SK-N-MC (cell line): ENCODE measurements around the gene CMTM2.

Experiments used
- EZH2 ChIP-seq: fragments of 200-600 bp; sonication (generic); IDR thresholded peaks from one replicate; pipeline ENCODE4 v1.6.1; 2017; ENCODE audit warnings: antibody characterized with exemption
- FOXP2 ChIP-seq: optimal IDR thresholded peaks from 2 replicates; pipeline ENCODE3; 2011; ENCODE audit warnings: mild to moderate bottlenecking, moderate library complexity; ENCODE audit not compliant: insufficient read depth; ENCODE audit errors: extremely low read length, control extremely low read depth
- POLR2AphosphoS5 ChIP-seq: IDR thresholded peaks from 2 replicates; pipeline ENCODE4 v1.6.1; 2012; ENCODE audit warnings: mild to moderate bottlenecking, low read depth, low read length, borderline replicate concordance

GRCh38 chr16:66534376-66534799 lies 44.9 kb upstream of the CMTM2 start:
- TF ChIP-seq EZH2 (no peak), POLR2AphosphoS5 (no peak), FOXP2 (no peak)
